ENCODE results near the gene AMHR2. TPM values are rescaled to one million over a fixed set of nuclear protein-coding genes. Genes with fewer than 3 reads are reported as not detected.

Gene AMHR2
- total RNA-seq, 1 experiment from 2014 or later = not detected

GRCh38 chr12:53459097-53459496 lies 35.4 kb downstream of the AMHR2 start:
- H3K79me2 ChIP-seq (ENCODE audit: insufficient read depth, low read length) = peaks cover 11% of the 10 kb centered on the region

More at GRCh38 chr12:53459097-53459496, 35.4 kb downstream of the AMHR2 start:
- Mint-ChIP-seq H3K9me3 (no peaks in the 10 kb centered on the region; a peak in 1 of 5 replicates), H3K4me1 (peaks cover 52 to 68% of the 10 kb centered on the region in 2 experiments), H3K36me3 (ENCODE audit: insufficient read depth in 1 of 3, low read depth in 3 of 3) (peaks cover 79 to 96% (median 94%) of the 10 kb centered on the region in 3 experiments), H3K27me3 (ENCODE audit: low read depth) (no peaks in the 10 kb centered on the region), H3K4me3 (no peak overlapping the region; a peak in 1 of 5 replicates), H3K27ac (0 out of 7 replicates have a peak overlapping the region, but pooled peaks of 1 of the 3 experiments have one; percentile 14)
- no peaks in the 10 kb centered on the region for H4K20me1 ChIP-seq (ENCODE audit: control insufficient read depth, insufficient read depth, insufficient read length)
- no peak overlapping the region for H4K8ac ChIP-seq (replicated peaks; ENCODE audit: insufficient read length, low read depth, low read length)
- H2AK5ac ChIP-seq (ENCODE audit: insufficient read length, low read length) = no peak overlapping the region
- H2AFZ ChIP-seq (ENCODE audit: low read length) = no peak overlapping the region
- no peak overlapping the region for H4K5ac ChIP-seq (ENCODE audit: insufficient read length, low read depth, low read length)
- H3K4me2 ChIP-seq (ENCODE audit: insufficient read depth, insufficient read length, low read length) = no peak overlapping the region
- no peak overlapping the region for H4K91ac ChIP-seq (ENCODE audit: insufficient read length, low read depth, low read length)
- H2BK15ac ChIP-seq (ENCODE audit: low read depth, low read length) = no peak overlapping the region
- no peak overlapping the region for H3K23ac ChIP-seq (ENCODE audit: insufficient read length, low read depth, low read length)
- H3K9ac ChIP-seq (ENCODE audit: extremely low read depth, insufficient read length, low read length) = no peak overlapping the region
- H3K18ac ChIP-seq (ENCODE audit: insufficient read length, low read depth, low read length) = no peak overlapping the region
- DNase-seq = no peak
- WGBS (ENCODE audit: extremely low coverage, insufficient read length, low lambda C conversion rate) = no CpG with 5 or more reads among the region's 4 CpGs
- no peaks in the 10 kb centered on the region for H3K4me1 ChIP-seq (ENCODE audit: insufficient read depth, low read length)
- H2BK12ac ChIP-seq (ENCODE audit: insufficient read length, low read depth, low read length) = no peak overlapping the region
- TF ChIP-seq CTCF (conservative IDR thresholded peaks at IDR 0.05) = no peak
- no peak overlapping the region for H3K56ac ChIP-seq (ENCODE audit: insufficient read length, low read depth, low read length)
- H2BK120ac ChIP-seq (ENCODE audit: low read depth, low read length, poor library complexity, severe bottlenecking) = no peak overlapping the region
- no peak overlapping the region for H3T11ph ChIP-seq (ENCODE audit: low read length)
- H2BK20ac ChIP-seq (ENCODE audit: low read depth, low read length, poor library complexity, severe bottlenecking) = no peak overlapping the region
- no peak overlapping the region for H3K27ac ChIP-seq (ENCODE audit: insufficient read length, low read depth, low read length)
- no peak overlapping the region for H3K4ac ChIP-seq (ENCODE audit: low read depth, low read length)
- no peak overlapping the region for H2BK5ac ChIP-seq (ENCODE audit: insufficient read length, low read length)
- H3K79me1 ChIP-seq (ENCODE audit: insufficient read depth, low read depth, low read length, poor library complexity, severe bottlenecking) = peaks cover 22% of the 10 kb centered on the region
- no peaks in the 10 kb centered on the region for H3K27me3 ChIP-seq (ENCODE audit: insufficient read depth, low read length)
- no peaks in the 10 kb centered on the region for H3K23me2 ChIP-seq (ENCODE audit: insufficient read length, low read depth, low read length, poor library complexity, severe bottlenecking)
- no peak overlapping the region for H3K14ac ChIP-seq (ENCODE audit: insufficient read depth, low read length)
- no peaks in the 10 kb centered on the region for H3K9me3 ChIP-seq (ENCODE audit: control insufficient read depth, low read depth, low read length)
